GM12875 (cell line): ENCODE results near the gene MPPED2.

ENCODE experiments used
- H3K4me3 ChIP-seq: one replicate; pipeline ENCODE4 v1.5.1; 2011; ENCODE audit warnings: low read depth, low read length, control low read depth
- CTCF ChIP-seq: IDR thresholded peaks from 2 replicates; pipeline ENCODE4 v1.5.1; 2011; ENCODE audit warnings: low read depth, mild to moderate bottlenecking, control low read depth, inconsistent platforms, low read length, moderate library complexity, borderline replicate concordance; ENCODE audit not compliant: insufficient read depth

MPPED2 gene

GRCh38 chr11:30420233-30420787, 165.8 kb downstream of the MPPED2 start:
- H3K4me3 ChIP-seq, result no peak overlapping the region
- TF ChIP-seq CTCF, result no peak

GRCh38 chr11:30414806-30415205, 171.3 kb downstream of the MPPED2 start:
- no peak overlapping the region for H3K4me3 ChIP-seq
- TF ChIP-seq CTCF, result no peak

- no peak overlapping the region for H3K4me3 ChIP-seq
- TF ChIP-seq CTCF, result no peak
Observed at GRCh38 chr11:30414244-30414643, 171.9 kb downstream of the MPPED2 start.

GRCh38 chr11:30412509-30412908, 173.6 kb downstream of the MPPED2 start:
- H3K4me3 ChIP-seq, result no peak overlapping the region
- TF ChIP-seq CTCF, result no peak

GRCh38 chr11:30411383-30411782, 174.8 kb downstream of the MPPED2 start:
- H3K4me3 ChIP-seq, result no peak overlapping the region
- no peak for TF ChIP-seq CTCF

- no peak for TF ChIP-seq CTCF
- no peak overlapping the region for H3K4me3 ChIP-seq
Observed at GRCh38 chr11:30406978-30407762, 179.0 kb downstream of the MPPED2 start.

- no peak for TF ChIP-seq CTCF
- H3K4me3 ChIP-seq, result no peak overlapping the region
Observed at GRCh38 chr11:30405385-30405784, 180.8 kb downstream of the MPPED2 start.
